Nephron (organoid): ENCODE measurements around the gene ENDOV.

Experiments
- H3K27ac Mint-ChIP-seq, 3 experiments: 2 replicates each; pipeline ENCODE4 v1.8.0; 2020; ENCODE audit warnings: mixed read lengths in 3 of 3, mild to moderate bottlenecking in 2 of 3, moderate library complexity in 1 of 3
- H3K27me3 Mint-ChIP-seq: 2 replicates; pipeline ENCODE4 v1.8.0; 2021; ENCODE audit warnings: low read depth, mild to moderate bottlenecking, moderate library complexity, mixed read lengths
- H3K36me3 Mint-ChIP-seq: 2 replicates; pipeline ENCODE4 v1.8.0; 2020; ENCODE audit warnings: low read depth, mixed read lengths
- H3K4me1 Mint-ChIP-seq: 2 replicates; pipeline ENCODE4 v1.8.0; 2020; ENCODE audit warnings: mixed read lengths
- H3K4me3 Mint-ChIP-seq, 3 experiments: 2 replicates each; pipeline ENCODE4 v1.8.0; 2020; ENCODE audit warnings: mild to moderate bottlenecking in 3 of 3, mixed read lengths in 3 of 3, moderate library complexity in 2 of 3
- H3K9me3 Mint-ChIP-seq: 2 replicates; pipeline ENCODE4 v1.8.0; 2020; ENCODE audit warnings: mixed read lengths
- TF ChIP-seq, protein P1 (sequence below), 3 experiments: fragments of 200-600 bp; sonication (generic); IDR thresholded peaks; one replicate each; pipeline ENCODE4 v1.5.0; 2021; ENCODE audit warnings: antibody characterized with exemption in 3 of 3; ENCODE audit not compliant: unreplicated experiment in 3 of 3

Gene ENDOV

DNA sequence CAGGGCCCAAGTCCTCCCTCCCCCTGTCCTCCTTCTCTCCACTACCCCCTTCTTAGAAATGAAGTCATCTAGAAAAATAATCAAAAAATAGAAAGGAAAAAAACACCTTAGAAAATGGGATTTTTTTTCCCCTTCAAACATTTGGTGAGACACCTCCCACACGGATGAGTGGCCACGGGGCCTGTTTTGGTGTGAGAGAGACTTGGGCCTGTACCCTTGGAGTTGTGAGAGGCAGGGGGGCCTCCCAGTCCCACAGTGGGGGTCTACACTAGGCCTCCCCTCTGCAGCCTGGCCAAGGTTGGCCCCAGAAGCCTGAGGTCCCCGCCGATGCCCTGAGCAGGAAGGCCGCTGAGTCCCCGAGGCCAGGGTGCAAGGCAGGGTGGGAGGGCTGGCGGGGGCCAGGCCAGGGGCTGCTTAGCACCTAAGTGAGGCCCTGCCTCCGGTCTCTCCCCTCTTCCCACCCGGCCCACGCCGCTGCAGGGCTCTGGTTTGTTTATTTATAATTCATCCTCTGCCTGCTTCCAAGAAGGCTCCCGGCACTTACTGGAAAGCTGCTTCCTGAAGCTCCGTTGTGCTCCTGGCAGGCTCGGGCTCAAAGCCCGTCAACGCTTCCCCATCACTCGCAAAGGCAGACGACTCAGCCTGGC lies 35.1 kb downstream of the ENDOV start:
- Mint-ChIP-seq H3K9me3 (no peaks in the 10 kb centered on the region), H3K36me3 (no peaks in the 10 kb centered on the region), H3K4me1 (peaks cover 13% of the 10 kb centered on the region), H3K27me3 (peaks cover 4% of the 10 kb centered on the region), H3K27ac (peak overlapping the region in 2 of 3 experiments; percentile 68 to 69), H3K4me3 (peak overlapping the region; percentile 37 to 70 (median 64))
- TF ChIP-seq, protein P1, sequence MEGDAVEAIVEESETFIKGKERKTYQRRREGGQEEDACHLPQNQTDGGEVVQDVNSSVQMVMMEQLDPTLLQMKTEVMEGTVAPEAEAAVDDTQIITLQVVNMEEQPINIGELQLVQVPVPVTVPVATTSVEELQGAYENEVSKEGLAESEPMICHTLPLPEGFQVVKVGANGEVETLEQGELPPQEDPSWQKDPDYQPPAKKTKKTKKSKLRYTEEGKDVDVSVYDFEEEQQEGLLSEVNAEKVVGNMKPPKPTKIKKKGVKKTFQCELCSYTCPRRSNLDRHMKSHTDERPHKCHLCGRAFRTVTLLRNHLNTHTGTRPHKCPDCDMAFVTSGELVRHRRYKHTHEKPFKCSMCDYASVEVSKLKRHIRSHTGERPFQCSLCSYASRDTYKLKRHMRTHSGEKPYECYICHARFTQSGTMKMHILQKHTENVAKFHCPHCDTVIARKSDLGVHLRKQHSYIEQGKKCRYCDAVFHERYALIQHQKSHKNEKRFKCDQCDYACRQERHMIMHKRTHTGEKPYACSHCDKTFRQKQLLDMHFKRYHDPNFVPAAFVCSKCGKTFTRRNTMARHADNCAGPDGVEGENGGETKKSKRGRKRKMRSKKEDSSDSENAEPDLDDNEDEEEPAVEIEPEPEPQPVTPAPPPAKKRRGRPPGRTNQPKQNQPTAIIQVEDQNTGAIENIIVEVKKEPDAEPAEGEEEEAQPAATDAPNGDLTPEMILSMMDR (IDR thresholded peaks at IDR 0.05; ENCODE audit: unreplicated experiment in 3 of 3) = no peak

GRCh38 chr17:80451104-80451775 lies 36.3 kb downstream of the ENDOV start:
- TF ChIP-seq, protein P1 (IDR thresholded peaks at IDR 0.05; ENCODE audit: unreplicated experiment in 3 of 3) = no peak
- Mint-ChIP-seq H3K4me3 (peak overlapping the region; percentile 31 to 70 (median 60)), H3K27ac (no peak overlapping the region), H3K36me3 (no peaks in the 10 kb centered on the region), H3K27me3 (peaks cover 4% of the 10 kb centered on the region), H3K4me1 (peaks cover 22% of the 10 kb centered on the region), H3K9me3 (no peaks in the 10 kb centered on the region)

- H3K27me3 Mint-ChIP-seq = peaks cover 9% of the 10 kb centered on the region
- peak overlapping the region; percentile 94 to 95 (median 95) for H3K4me3 Mint-ChIP-seq
- H3K9me3 Mint-ChIP-seq = no peaks in the 10 kb centered on the region
- H3K4me1 Mint-ChIP-seq = peaks cover 33% of the 10 kb centered on the region
- H3K27ac Mint-ChIP-seq = peak overlapping the region; percentile 19 to 96 (median 82)
- H3K36me3 Mint-ChIP-seq = no peaks in the 10 kb centered on the region
- TF ChIP-seq, protein P1 (IDR thresholded peaks at IDR 0.05; ENCODE audit: unreplicated experiment in 3 of 3) = no peak
Measured at GRCh38 chr17:80452173-80452915, 37.4 kb downstream of the ENDOV start.

GRCh38 chr17:80453126-80453997 lies 38.4 kb downstream of the ENDOV start:
- Mint-ChIP-seq H3K27ac (peak overlapping the region; percentile 82 to 96 (median 95)), H3K27me3 (peaks cover 12% of the 10 kb centered on the region), H3K36me3 (no peaks in the 10 kb centered on the region), H3K4me1 (peaks cover 39% of the 10 kb centered on the region), H3K9me3 (no peaks in the 10 kb centered on the region), H3K4me3 (peak overlapping the region; percentile 94 to 95 (median 95))
- TF ChIP-seq, protein P1 (IDR thresholded peaks at IDR 0.05; ENCODE audit: unreplicated experiment in 3 of 3) = no peak

DNA sequence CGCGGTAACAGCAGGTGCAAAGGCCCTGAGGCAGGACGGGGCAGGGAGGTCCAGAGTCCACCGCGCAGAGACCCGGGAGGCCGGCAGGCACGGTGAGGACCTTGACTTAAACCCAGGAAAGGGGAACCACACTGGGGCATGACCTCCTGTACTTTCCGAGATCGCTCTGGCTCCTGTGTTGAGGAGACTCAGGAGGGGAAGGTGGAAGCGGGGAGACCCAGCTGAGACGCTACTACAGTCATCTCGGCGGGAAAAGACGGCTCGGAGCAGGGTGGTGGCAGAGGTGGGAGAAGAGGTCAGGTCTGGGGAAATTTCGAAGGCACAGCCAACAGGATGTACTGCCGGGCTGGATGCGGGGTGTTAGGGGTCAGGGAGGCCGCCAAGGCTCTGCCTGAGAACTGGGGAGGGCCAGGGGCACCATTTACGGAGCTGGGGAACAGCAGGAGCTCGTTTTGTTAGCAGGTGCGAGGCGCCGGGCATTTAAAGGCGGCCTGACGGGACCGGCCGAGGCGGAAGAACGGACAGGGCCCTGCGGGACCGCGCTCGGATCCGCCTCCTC lies 39.1 kb downstream of the ENDOV start:
- H3K9me3 Mint-ChIP-seq = no peaks in the 10 kb centered on the region
- peaks cover 14% of the 10 kb centered on the region for H3K27me3 Mint-ChIP-seq
- H3K27ac Mint-ChIP-seq = peak overlapping the region; percentile 82 to 96 (median 95)
- H3K4me1 Mint-ChIP-seq = peaks cover 46% of the 10 kb centered on the region
- TF ChIP-seq, protein P1 (IDR thresholded peaks at IDR 0.05; ENCODE audit: unreplicated experiment in 3 of 3) = no peak
- H3K36me3 Mint-ChIP-seq = no peaks in the 10 kb centered on the region
- peak overlapping the region; percentile 94 to 95 (median 95) for H3K4me3 Mint-ChIP-seq
